ENCODE measurements around the gene DNMT3A.

Gene DNMT3A

DNA sequence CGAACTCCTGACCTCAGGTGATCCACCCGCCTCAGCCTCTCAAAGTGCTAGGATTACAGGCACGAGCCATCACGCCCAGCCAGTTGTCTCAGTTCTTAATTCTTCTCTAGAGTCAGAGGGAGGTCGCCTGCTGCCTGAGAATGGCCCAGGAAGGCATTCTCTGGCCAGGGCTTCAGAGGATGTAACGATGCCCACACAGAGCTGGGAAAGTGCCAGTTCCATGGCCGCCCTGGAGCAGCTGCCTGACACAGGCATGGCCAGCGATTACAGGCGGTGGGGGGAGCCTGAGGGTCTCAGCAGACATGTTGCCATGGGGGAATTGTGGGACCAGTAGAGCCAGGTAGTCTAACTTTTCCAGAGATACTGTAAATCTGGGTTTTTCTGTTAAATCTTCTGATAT, 25.6 kb upstream of the DNMT3A start:
- TF ChIP-seq, protein P1, sequence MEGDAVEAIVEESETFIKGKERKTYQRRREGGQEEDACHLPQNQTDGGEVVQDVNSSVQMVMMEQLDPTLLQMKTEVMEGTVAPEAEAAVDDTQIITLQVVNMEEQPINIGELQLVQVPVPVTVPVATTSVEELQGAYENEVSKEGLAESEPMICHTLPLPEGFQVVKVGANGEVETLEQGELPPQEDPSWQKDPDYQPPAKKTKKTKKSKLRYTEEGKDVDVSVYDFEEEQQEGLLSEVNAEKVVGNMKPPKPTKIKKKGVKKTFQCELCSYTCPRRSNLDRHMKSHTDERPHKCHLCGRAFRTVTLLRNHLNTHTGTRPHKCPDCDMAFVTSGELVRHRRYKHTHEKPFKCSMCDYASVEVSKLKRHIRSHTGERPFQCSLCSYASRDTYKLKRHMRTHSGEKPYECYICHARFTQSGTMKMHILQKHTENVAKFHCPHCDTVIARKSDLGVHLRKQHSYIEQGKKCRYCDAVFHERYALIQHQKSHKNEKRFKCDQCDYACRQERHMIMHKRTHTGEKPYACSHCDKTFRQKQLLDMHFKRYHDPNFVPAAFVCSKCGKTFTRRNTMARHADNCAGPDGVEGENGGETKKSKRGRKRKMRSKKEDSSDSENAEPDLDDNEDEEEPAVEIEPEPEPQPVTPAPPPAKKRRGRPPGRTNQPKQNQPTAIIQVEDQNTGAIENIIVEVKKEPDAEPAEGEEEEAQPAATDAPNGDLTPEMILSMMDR (conservative IDR thresholded peaks at IDR 0.05; ENCODE audit: low read length) = no peak
- no peak overlapping the region for H3K4me3 ChIP-seq (ENCODE audit: low read length)
- DNase-seq (ENCODE audit: low read depth) = no peak

- TF ChIP-seq, protein P1 (conservative IDR thresholded peaks at IDR 0.05; ENCODE audit: low read length) = no peak
Observed at GRCh38 chr2:25366629-25367028, 24.9 kb upstream of the DNMT3A start.

DNA sequence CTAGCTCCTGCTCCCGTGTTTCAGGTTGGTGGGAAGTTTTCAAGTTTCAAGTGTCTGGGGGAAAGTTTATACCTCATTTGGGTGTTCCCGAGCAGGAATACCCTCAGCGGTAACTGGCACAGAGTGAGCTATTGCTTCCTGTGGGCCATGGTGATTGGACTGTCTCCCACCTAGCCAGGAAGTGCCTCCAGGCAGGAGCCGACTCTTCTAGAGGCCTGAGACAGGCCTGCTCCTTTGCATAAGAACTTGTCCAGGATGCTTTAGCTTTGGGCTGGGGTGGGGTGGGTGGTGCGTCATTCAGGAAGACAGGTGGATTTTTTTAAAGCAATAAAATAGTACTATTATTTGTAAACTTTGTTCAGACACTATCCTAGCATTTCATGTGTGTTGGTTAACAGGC, 23.5 kb upstream of the DNMT3A start:
- no peak overlapping the region for H3K4me3 ChIP-seq (ENCODE audit: low read length)
- DNase-seq (ENCODE audit: low read depth) = no peak
- TF ChIP-seq, protein P1 (conservative IDR thresholded peaks at IDR 0.05; ENCODE audit: low read length) = no peak

More at GRCh38 chr2:25366629-25367028, 24.9 kb upstream of the DNMT3A start:
- DNase-seq (ENCODE audit: low read depth) = no peak
- H3K4me3 ChIP-seq (ENCODE audit: low read length) = no peak overlapping the region

- H3K4me3 ChIP-seq (ENCODE audit: low read length) = no peak overlapping the region
- no peak for DNase-seq (ENCODE audit: low read depth)
- TF ChIP-seq, protein P1 (conservative IDR thresholded peaks at IDR 0.05; ENCODE audit: low read length) = no peak
Observed at GRCh38 chr2:25363733-25364132, 22.0 kb upstream of the DNMT3A start.

- DNase-seq (ENCODE audit: low read depth) = no peak
- H3K4me3 ChIP-seq (ENCODE audit: low read length) = peak overlapping the region; percentile 52
- TF ChIP-seq, protein P1 (conservative IDR thresholded peaks at IDR 0.05; ENCODE audit: low read length) = no peak
Observed at GRCh38 chr2:25362434-25363145, 20.9 kb upstream of the DNMT3A start.

- TF ChIP-seq, protein P1 (conservative IDR thresholded peaks at IDR 0.05; ENCODE audit: low read length) = peak; percentile 86
- H3K4me3 ChIP-seq (ENCODE audit: low read length) = peak overlapping the region; percentile 52
- DNase-seq (ENCODE audit: low read depth) = peak; percentile 85
Observed at GRCh38 chr2:25362049-25362433, 20.3 kb upstream of the DNMT3A start.

GRCh38 chr2:25361261-25362048, 19.7 kb upstream of the DNMT3A start:
- DNase-seq (ENCODE audit: low read depth) = no peak
- H3K4me3 ChIP-seq (ENCODE audit: low read length) = peak overlapping the region; percentile 36
- TF ChIP-seq, protein P1 (conservative IDR thresholded peaks at IDR 0.05; ENCODE audit: low read length) = no peak
